GM18951 (cell line): Measurements from ENCODE around the gene TRIB2.

Source experiments
- POLR2A ChIP-seq: IDR thresholded peaks from 4 replicates; pipeline ENCODE4 v1.6.1; 2011; ENCODE audit warnings: mild to moderate bottlenecking; ENCODE audit not compliant: insufficient read length, insufficient read depth; ENCODE audit errors: extremely low read depth
- in situ Hi-C: fragments of 300-500 bp; cut with MboI; formaldehyde crosslinking; loops from one replicate; pipeline ENCODE4 v1.12.0; 2022; ENCODE audit warnings: low sequenced_read_pairs, mixed read lengths, inconsistent platforms; ENCODE audit not compliant: unreplicated experiment

TRIB2 gene

GRCh38 chr2:12730265-12730664 is 13.5 kb downstream of the TRIB2 start:
- in situ Hi-C loops, result no loop called here
- no peak for TF ChIP-seq POLR2A

GRCh38 chr2:12731701-12732280 is 15.1 kb downstream of the TRIB2 start:
- in situ Hi-C loops, result no loop called here
- no peak for TF ChIP-seq POLR2A

GRCh38 chr2:12732651-12733050 is 15.9 kb downstream of the TRIB2 start:
- TF ChIP-seq POLR2A, result no peak
- in situ Hi-C loops, result no loop called here

GRCh38 chr2:12733846-12734245 is 17.1 kb downstream of the TRIB2 start:
- TF ChIP-seq POLR2A, result no peak
- in situ Hi-C loops, result no loop called here

GRCh38 chr2:12734914-12735654 is 18.3 kb downstream of the TRIB2 start:
- in situ Hi-C loops, result no loop called here
- TF ChIP-seq POLR2A, result no peak

- TF ChIP-seq POLR2A, result no peak
- in situ Hi-C loops, result no loop called here
These were observed 20.6 kb downstream of the TRIB2 start for GRCh38 chr2:12737297-12737696.

- no peak for TF ChIP-seq POLR2A
- in situ Hi-C loops, result no loop called here
These were observed 21.2 kb downstream of the TRIB2 start for GRCh38 chr2:12737738-12738485.

GRCh38 chr2:12739721-12740254 is 23.1 kb downstream of the TRIB2 start:
- in situ Hi-C loops, result no loop called here

GRCh38 chr2:12741380-12741779 is 24.6 kb downstream of the TRIB2 start:
- in situ Hi-C loops, result no loop called here
- TF ChIP-seq POLR2A, result no peak

More at GRCh38 chr2:12739721-12740254, 23.1 kb downstream of the TRIB2 start:
- TF ChIP-seq POLR2A, result no peak

GRCh38 chr2:12742891-12743290 is 26.2 kb downstream of the TRIB2 start:
- no peak for TF ChIP-seq POLR2A
- in situ Hi-C loops, result no loop called here

GRCh38 chr2:12750166-12750905 is 33.6 kb downstream of the TRIB2 start:
- in situ Hi-C loops, result no loop called here
- TF ChIP-seq POLR2A, result no peak

- in situ Hi-C loops, result no loop called here
- no peak for TF ChIP-seq POLR2A
These were observed 37.9 kb downstream of the TRIB2 start for GRCh38 chr2:12754643-12755042.

GRCh38 chr2:12755384-12755783 is 38.6 kb downstream of the TRIB2 start:
- TF ChIP-seq POLR2A, result no peak
- in situ Hi-C loops, result no loop called here

GRCh38 chr2:12759248-12759647 is 42.5 kb downstream of the TRIB2 start:
- no peak for TF ChIP-seq POLR2A
- in situ Hi-C loops, result no loop called here
